NK-92 treated with Interleukin-12 subunit alpha and Interleukin-12 subunit beta, amount 100 ng/mL, for 24 hours (cell line): Measurements from ENCODE around the gene PLEKHA6.
"Not testable (repeated sequence)": the region's sequence is repeated elsewhere in the genome, so short reads cannot be mapped to it uniquely, and the experiment has no call there.

ENCODE experiments used
- DNase-seq: peaks from one replicate; lab custom pipeline; 2025; lab: John Stamatoyannopoulos, UW

The PLEKHA6 gene

DNA sequence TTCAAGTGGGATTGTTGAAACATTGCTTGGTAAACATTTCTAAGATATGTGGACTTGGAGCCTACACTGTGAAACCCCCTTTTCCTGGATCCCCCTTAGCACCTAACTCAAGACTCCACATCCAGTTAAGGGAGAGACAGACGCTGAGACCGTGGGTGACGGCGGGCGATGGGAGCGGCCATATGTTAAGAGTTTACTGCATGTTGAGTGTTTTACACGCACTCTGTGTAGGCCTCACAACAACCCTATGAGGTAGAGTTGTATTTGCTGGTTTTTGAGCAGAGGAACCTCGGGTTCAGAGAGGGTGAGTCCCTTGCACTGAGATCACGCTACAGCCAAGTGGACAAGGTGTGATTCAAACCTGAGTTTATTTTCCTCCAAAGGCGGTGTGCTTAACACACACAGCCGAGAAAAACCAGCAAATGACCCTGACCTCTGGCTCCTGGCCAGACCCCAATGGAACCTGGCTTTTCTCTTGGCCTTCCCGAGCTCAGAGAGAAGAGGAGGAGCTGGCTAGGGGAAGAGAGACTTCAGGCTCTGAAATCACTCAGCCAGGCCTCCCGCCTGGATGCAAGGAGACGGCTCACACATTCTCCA is 99.0 kb downstream of the PLEKHA6 start:
- no peak for DNase-seq

DNA sequence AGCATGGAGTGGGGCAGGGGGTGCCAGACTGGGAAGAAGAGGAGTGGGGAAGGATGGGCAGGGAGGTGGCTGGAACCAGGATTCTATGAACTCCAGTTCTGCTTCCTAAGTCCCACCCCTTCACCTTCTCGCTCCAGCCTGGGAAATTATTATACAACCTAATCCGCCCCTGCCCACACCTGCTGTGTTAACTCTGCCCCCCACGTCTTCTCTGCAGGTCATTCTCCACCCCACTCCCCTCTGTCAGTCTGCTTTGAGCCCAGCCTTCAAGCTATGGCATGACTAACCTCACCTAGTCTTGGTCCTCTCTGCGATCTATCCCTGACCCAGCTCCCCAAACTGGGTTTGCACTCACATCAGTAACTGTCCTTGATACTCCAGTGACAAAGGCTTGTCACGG is 99.9 kb downstream of the PLEKHA6 start:
- no peak for DNase-seq

DNA sequence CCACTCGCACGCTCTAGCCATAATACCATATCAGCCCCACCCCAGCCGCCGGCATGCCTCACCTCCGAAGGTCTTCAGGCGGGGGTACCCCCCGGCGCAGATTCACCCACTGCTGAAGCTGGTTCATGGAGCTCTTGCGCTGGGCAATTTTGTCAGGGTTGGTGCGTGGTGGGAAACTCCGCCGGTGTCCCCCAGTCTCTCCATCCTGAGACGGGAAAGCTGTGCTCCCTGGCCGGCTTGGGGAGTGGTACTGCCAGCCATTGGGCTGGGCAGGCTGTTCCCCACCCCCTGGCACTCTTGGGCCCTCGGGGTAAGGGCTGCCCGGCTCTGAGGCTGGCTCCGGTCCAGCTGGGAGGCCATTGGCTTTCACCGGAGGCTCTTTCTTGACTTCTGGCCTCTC is 100.5 kb downstream of the PLEKHA6 start:
- DNase-seq: no peak

DNA sequence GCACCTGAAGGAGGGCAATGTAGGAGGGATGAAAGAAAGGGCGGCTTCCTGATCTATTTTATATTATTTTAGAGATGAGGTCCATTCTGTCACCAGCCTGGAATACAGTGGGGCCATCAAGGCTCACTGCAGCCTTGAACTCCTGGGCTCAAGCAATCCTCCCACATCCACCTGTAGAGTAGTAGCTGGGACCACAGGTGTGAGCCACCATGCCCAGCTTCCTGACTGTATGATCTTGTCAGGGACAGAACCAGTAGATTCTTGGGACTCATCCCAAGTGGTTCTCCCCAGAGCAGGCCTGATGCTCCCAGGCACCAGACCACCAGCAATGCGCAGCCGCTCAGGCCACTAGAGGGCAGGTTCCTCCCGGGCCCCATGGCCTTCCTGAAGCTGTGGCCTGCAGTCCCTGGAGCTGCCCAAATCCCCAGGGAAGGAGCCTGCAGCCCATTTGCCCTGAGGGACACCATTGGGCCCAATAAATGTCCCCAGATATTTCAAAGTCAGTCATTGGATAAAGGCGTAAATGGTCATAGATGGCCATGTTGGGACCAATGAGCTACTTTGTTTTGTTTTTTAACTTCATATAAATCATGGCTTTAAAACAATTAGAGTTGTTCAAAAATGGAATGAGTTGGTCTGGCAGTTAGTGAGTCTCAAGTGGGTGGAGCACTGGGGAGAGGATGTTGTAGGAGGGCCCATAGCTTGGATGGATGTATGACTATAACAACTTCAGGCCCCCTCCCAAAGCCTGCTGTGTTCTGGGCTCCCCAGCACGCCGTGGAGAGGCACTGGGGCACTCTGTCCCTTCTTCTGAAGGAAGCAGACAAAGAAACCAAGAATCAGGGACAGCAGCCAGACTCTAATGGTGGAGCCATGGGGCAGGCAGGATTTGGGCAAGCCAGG is 101.3 kb downstream of the PLEKHA6 start:
- no peak for DNase-seq

DNA sequence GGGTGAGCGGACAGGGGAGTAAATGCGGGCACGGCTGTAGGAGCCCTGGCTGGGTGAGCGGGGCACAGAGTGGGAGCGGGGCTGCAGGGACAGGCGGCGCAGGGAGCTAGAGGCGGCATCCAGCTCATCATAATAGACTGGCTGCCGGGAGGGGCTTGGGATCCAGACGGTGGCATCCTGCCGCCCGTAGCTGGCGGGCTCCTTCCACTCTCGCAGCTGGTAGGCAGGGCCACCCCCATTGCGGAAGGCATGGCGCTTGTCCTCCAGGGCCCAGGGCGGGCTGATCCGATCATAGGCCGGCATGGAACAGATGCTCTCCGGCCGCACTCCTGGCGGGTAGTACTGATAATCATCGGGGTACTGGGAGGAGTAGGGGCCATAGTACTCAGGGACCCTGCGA is 102.3 kb downstream of the PLEKHA6 start:
- DNase-seq: no peak

DNA sequence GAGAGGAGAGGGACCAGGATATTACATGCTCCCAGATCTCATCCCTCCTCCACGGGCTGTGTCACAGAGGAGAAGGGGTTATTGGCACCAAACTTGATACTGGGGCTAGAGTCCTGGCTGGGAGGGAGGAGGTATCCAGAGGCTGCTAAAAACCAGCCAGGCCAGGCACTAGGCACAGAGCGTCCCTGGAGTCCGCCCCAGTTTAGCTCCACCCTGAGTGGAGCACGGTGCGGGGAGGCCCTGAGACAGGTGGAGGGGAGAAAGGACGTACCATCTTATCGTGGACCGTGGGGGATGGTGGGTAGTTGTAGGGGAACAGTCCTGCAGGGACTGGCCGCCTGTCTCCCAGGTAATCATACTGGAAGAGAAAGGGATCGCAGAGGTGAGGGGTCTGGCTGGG is 103.2 kb downstream of the PLEKHA6 start:
- no peak for DNase-seq

DNA sequence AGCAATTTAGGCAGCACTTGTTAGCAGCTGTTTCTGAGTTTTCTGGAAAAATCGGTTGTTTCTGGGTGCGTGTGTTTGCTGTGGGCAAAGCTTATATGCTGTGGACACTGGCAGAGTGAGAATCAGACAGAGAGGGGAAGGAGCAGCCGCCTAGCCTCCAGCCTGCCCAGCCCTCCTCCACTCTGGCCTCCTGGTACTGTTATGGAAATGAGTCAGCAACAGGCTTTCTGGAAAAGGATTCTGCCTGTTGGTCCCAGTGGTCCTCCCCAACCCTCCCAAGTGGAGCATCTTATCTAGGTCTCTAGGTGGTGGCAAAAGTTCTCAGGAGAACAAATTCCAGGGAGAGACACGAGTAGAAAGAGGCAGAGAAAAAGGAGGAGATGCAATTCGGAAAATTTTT is 103.8 kb downstream of the PLEKHA6 start:
- DNase-seq: no peak

DNA sequence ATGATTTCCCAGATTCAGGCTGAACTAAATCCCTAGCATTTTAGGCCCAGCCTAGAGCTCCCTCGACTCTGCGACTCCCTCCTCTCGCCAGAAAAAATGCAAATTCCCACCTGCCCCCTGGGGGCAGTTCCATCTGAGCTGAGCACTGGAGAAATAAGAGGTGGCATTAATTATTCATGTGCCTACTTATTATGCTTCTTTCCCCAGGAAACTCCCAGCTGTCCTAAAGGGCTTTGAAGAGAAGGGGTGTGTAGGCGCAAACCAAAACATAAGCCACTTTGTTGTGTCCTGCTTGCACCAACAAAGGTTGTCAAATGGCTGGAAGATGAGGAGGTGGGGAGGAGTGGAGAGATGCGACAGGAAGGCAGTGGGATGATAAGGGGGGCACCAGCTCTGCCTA is 104.5 kb downstream of the PLEKHA6 start:
- DNase-seq: no peak

DNA sequence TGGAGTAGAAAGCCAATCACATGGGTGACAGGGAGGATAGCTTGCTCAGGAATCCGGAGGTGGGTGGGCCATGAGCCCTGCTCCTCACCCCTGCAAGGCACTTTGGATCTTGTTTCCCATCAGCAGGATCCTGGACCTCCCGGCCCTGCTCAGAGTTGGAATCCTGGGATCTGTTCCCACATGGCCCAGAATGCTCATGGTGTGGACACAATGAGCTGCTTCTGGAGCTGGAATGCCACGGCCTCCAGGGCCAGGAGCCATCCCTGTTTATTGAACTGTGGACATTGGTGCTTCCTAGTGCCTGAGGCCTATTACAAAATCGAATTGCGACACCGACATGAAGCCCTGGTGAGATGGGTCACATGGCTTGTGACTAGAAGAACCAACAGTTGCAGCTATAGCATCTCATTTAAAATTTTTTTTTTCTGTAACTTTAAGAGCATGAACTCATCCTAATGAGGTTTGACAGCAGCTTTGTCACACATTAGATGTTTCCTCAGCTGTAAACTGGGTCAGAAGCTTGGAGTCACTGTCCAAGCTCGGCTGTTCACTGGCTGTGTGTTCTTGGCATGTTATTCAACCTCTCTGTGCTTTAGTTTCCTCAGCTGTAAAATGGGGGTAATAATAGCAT is 105.6 kb downstream of the PLEKHA6 start:
- no peak for DNase-seq

DNA sequence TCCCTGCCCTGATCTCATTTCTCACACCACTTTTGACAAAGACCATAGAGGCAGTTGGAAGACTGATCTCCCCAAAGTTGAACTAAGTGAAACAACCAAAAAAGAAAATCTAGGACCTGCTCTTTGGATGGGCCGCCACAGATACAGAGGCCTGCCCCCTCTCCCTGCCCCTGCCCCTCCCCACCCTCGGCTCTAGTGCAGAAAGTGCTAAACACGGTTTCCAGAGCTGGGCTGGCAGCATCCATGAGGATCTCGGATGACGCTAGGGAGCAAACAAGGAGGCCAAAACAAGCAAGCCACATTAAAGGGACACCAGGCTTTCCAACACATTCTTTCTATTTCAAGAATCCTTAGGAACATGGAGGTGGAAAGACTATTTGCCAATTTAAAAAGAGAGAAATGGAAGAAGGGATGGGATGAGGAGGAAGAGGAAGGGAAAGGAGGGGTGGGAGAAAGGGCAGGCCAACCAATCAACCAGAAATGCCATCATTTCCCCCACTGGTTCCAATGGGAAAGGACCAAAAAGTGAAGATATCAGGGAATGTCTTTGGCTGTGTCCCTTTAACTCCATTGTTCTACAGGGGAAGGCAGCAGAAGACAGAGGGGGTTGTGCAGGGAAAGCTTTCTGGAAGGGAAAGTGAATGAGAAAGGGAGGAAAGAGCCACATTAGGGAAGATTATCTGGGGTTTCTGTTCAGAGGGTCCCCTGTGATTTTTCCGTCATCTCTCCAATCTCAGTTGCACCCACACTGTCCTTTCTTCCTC is 107.6 kb downstream of the PLEKHA6 start:
- no peak for DNase-seq

DNA sequence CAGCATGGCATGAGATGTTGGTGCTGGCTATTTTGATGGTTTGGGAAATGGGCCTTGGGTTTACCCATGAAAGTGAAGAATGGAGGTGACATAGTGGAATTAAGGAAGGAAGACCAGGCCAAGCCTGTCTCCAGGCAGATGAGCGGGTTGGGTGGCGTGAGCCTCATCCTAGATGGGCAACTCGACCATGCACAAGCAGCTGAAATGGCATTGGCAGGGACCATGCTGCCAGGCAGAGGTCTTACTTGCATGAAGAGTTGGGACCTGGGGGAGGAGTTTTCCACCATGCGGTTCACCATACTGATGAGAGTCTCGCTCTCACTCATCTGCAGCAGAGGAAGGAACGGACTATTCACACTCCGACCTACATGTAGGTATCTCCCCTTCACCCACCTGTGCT is 108.4 kb downstream of the PLEKHA6 start:
- DNase-seq: no peak

DNA sequence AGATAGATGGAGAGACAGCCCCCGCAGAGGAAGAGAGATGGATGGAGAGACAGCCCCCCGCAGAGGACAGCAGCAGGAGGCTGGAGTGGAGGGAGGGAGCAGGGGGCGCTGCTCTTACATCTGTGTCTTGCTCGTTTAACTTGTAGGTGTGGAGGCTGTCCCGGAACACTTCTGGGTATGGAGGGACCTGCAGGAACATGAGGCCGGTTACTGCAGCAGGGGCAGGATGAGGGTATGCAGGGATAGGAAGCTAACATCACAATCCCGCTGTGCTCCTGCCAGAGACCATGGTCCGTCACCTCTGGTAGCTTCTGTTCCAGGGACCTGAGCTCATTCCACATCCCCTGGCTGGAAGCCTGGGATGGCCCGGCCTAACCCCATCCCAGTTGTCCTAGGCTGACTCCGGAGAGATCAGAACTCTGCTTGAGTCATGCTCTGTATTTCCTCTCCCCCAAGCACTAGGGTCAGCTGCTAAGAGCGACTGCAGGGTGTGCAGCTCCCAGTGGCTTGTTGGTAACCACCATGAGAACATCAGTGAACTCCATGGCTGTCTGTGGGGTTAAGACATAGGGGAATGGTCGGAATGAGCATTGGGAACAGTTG is 109.2 kb downstream of the PLEKHA6 start:
- no peak for DNase-seq

DNA sequence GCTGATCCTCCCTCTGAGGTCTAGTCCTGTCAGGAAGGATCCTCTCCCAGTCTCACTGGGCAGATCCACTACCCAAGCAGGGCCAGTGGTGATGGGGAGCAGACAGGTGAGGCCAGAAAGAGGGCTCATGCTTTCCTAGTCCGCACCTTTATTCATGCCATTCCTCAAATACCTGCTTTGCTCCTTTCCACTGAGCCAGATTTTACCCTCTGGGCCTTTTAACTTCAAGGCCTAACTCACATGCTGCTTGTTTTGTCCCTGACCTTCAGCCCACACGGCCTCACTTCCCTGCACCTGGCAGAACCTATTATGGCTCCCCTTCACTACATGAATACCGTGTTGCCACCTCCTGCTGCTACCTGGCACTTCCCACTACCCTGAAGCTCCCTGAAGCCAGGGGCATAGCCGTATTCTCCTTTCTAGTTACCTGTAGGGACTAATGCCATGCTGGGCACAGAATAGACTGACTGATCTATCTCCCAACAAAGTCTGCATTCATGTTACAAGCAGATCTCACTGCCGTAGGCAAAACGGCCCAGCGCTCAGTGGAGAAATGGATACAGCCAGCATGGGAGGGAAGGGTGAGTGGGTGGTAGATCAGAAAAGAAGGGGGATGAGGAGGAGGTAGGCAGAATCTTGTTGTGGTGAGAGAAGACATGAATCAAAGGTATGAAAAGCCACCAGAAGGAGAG is 109.8 kb downstream of the PLEKHA6 start:
- no peak for DNase-seq

DNA sequence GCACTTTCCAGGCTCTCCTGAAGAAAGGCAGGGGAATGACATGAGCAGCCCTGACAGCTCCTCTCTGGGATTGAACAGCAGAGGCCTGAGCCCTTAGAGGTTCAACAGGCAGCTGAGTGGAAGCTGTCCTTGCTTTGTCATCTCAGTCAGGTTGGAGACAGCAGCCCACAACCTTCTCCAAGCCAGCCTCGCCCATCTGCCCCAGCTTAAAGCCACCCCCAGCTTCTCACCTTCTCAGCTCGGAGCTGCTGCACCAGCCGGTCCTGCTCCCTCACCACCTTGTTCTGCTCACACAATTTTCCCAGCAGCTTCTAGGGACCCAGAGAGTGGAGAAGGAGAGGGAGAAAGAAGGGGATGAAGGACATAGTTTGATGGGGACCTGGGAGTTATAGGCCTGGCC is 110.8 kb downstream of the PLEKHA6 start:
- no peak for DNase-seq

DNA sequence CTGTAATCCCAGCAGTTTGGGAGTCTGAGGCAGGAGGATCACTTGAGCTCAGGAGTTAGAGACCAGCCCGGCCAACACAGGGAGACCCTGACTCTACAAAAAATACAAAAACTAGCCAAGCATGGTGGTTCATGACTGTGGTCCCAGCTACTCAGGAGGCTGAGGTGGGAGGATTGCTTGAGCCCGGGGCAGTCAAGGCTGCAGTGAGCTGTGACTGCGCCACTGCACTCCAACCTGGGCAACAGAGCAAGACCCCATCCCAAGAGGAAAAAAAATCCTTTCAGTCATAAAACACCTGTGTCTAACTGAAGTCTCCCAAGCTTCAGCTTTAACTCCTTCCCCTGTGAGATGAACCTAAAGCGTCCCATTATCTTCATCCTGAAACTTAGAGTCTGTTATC is 112.9 kb downstream of the PLEKHA6 start:
- DNase-seq: no peak

DNA sequence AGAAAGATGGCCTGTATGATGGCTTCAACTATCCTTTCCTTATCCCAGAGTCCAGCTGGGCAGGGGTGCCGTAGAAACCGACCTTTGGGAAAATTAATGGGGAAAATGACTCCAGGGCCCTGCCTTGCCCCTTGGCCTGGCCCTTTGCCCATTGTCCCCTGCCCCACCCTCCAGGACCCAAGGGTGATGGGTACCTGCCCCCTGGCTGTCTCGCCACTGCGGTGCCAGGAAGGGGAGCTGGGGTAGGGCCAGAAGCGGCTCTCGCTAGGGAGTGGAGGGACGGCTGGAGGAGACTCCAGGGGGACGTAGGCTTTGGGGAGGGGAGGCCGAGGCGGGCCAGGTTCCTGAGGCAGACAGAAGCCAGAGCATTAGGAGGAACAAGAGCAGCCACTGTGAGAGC is 116.8 kb downstream of the PLEKHA6 start:
- DNase-seq: no peak

DNA sequence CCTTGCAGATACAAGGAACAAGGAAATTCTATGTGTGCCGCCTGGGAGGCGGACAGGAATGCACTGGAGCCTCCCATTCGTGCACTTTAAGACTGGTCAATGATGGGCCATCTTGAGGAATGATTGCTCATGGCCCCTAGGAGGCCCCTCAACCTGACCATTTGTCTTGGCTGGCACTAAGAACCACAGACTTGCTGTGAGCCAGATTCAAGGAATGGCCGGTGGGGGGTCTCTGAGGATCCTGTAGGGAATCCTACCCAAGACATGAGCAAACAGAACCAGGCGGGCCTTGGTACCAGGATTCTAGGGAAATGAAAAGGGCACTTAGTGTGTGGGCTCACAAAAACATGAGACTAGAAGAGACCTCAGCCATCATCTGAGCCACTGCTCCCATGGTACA is 117.8 kb downstream of the PLEKHA6 start:
- no peak for DNase-seq

DNA sequence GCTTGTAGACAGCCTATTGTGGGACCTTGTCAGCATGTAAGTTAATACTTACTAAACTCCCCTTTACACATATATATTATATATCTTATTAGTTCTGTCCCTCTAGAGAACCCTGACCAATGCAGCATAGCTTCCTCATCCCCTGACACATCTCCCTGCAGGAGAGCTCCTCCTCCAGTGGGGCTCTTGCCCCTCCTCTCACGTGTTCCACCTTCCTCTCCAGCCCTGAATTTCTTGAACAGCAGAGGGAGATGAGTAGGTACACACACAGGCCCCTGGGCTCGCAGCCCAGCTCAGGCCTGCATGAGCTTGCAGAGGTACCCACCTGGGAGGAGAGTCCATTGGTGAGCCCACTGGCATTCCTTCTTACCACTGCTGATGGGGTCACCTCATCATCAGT is 118.7 kb downstream of the PLEKHA6 start:
- no peak for DNase-seq

DNA sequence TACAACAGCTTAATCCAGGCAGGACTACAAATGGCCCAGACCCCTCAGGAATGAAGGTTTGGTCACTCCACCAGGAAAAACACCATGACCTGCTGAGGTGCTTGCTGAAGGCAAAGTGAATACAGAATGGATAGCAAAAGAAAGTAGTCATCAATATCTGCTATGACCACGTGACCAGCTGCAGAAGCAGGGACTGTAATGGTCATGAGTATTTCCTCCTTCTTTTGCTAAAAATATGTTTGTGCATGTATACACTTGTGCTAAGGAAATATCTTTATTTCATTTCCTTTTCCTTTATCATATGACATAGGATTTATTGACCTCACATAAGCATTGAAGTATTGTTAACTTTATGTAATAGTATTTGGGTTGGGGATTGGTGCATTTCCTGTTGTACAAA is 119.5 kb downstream of the PLEKHA6 start:
- no peak for DNase-seq

DNA sequence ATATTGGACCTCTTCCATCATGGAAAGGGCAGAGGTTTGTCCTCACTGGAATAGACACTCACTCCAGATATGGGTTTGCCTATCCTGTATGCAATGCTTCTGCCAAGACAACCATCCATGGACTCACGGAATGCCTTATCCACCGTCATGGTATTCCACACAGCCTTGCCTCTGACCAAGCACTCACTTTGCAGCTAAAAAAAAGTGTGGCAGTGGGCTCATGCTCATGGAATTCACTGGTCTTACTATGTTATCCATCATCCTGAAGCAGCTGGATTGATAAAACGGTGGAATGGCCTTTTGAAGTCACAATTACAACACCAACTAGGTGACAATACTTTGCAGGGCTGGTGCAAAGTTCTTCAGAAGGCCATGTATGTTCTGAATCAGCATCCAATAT is 120.3 kb downstream of the PLEKHA6 start:
- not testable (repeated sequence) for DNase-seq

DNA sequence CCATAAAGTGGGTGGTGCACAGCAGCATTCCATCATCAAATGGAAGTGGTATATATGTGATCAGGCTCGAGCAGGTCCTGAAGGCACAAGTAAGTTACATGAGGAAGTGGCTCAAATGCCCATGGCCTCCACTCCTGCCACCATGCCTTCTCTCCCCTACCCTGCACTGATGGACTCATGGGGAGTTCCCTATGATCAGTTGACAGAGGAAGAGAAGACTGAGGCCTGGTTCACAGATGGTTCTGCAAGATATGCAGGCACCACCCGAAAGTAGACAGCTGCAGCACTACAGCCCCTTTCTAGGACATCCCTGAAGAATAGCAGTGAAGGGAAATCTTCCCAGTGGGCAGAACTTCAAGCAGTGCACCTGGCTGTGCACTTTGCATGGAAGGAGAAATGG is 121.2 kb downstream of the PLEKHA6 start:
- DNase-seq: not testable (repeated sequence)
